GM12878 (cell line): ENCODE measurements around the gene S100A10.

ENCODE experiments used
- CTCF ChIP-seq, 3 experiments: IDR thresholded peaks in 2 of 3; conservative IDR thresholded peaks in 1 of 3; 2 replicates each; pipeline ENCODE4 v1.5.1; 2011; ENCODE audit warnings: low read depth in 3 of 3, low read length in 3 of 3, mild to moderate bottlenecking in 3 of 3, control low read depth in 2 of 3, moderate library complexity in 2 of 3, inconsistent platforms in 1 of 3, mixed read lengths in 1 of 3; ENCODE audit not compliant: control insufficient read depth in 2 of 3, insufficient read depth in 1 of 3; ENCODE audit errors: extremely low read depth in 1 of 3
- EP300 ChIP-seq, 2 experiments: fragments of 150-350 bp in 1 of 2; IDR thresholded peaks; 2 replicates each; pipeline ENCODE4 v1.6.1; 2011 to 2012; ENCODE audit warnings: low read depth in 2 of 2, low read length in 2 of 2, borderline replicate concordance in 1 of 2, improper control_type of control experiment in 1 of 2, inconsistent platforms in 1 of 2; ENCODE audit not compliant: control insufficient read depth in 1 of 2
- EZH2 ChIP-seq: IDR thresholded peaks from 2 replicates; pipeline ENCODE4 v1.6.1; 2012; ENCODE audit warnings: low read depth, mild to moderate bottlenecking, control low read depth, inconsistent platforms, low read length, borderline replicate concordance; ENCODE audit not compliant: control insufficient read depth
- MEF2A ChIP-seq: IDR thresholded peaks from 2 replicates; pipeline ENCODE4 v1.6.1; 2011; ENCODE audit warnings: low read depth, mild to moderate bottlenecking, low read length, moderate library complexity; ENCODE audit not compliant: insufficient read depth
- MTA2 ChIP-seq: fragments of 450-650 bp; IDR thresholded peaks from 2 replicates; pipeline ENCODE4 v1.6.1; 2016; ENCODE audit warnings: low read depth, mild to moderate bottlenecking, moderate library complexity
- POLR2AphosphoS5 ChIP-seq: IDR thresholded peaks from 2 replicates; pipeline ENCODE4 v1.6.1; 2011; ENCODE audit warnings: mild to moderate bottlenecking, low read length, inconsistent platforms
- REST ChIP-seq: IDR thresholded peaks from 2 replicates; pipeline ENCODE4 v1.6.1; 2012; ENCODE audit warnings: mild to moderate bottlenecking, low read depth, low read length
- SIN3A ChIP-seq: IDR thresholded peaks from 2 replicates; pipeline ENCODE4 v1.6.1; 2012; ENCODE audit warnings: low read depth, low read length, improper control_type of control experiment
- SKIL ChIP-seq: fragments of 450-650 bp; IDR thresholded peaks from 2 replicates; pipeline ENCODE4 v1.6.1; 2017; ENCODE audit warnings: mild to moderate bottlenecking, low read depth, inconsistent platforms; ENCODE audit not compliant: poor library complexity, severe bottlenecking

- no peak for TF ChIP-seq MTA2
- TF ChIP-seq EZH2, result no peak
- TF ChIP-seq CTCF (IDR thresholded peaks at IDR 0.05 in 2 of 3, conservative IDR thresholded peaks at IDR 0.05 in 1 of 3; ENCODE audit: control insufficient read depth in 2 of 3, extremely low read depth in 1 of 3, insufficient read depth in 1 of 3, low read depth in 3 of 3, low read length in 3 of 3), result no peak
- no peak for TF ChIP-seq SKIL
- TF ChIP-seq EP300 (IDR thresholded peaks at IDR 0.05; ENCODE audit: borderline replicate concordance in 1 of 2, control insufficient read depth in 1 of 2, low read depth in 2 of 2, low read length in 2 of 2), result no peak
- no peak for TF ChIP-seq REST
- no peak for TF ChIP-seq SIN3A
- TF ChIP-seq POLR2AphosphoS5, result no peak
- TF ChIP-seq MEF2A, result no peak
These were observed 18.2 kb downstream of the S100A10 start for GRCh38 chr1:151975311-151976014.
